KMS-11 (cell line): Measurements from ENCODE around the gene GPRIN3.

ENCODE experiments used
- H2AFZ ChIP-seq: fragments of 200-600 bp; sonication (generic); 2 replicates; pipeline ENCODE4 v1.6.1; 2016; ENCODE audit warnings: antibody characterized with exemption, mixed run types, low read depth
- H3K27ac ChIP-seq: fragments of 200-600 bp; sonication (generic); 2 replicates; pipeline ENCODE4 v1.6.1; 2016; ENCODE audit warnings: mild to moderate bottlenecking, mixed run types
- H3K27me3 ChIP-seq: fragments of 200-600 bp; sonication (generic); 2 replicates; pipeline ENCODE4 v1.6.1; 2017; ENCODE audit warnings: mild to moderate bottlenecking, low read depth, mixed run types, moderate library complexity; ENCODE audit not compliant: insufficient read depth
- H3K36me3 ChIP-seq: fragments of 200-600 bp; sonication (generic); 2 replicates; pipeline ENCODE4 v1.6.1; 2017; ENCODE audit warnings: mild to moderate bottlenecking, mixed run types; ENCODE audit not compliant: insufficient read depth
- H3K4me1 ChIP-seq: fragments of 200-600 bp; sonication (generic); 2 replicates; pipeline ENCODE4 v1.6.1; 2016; ENCODE audit warnings: mild to moderate bottlenecking, low read depth, mixed run types; ENCODE audit not compliant: poor library complexity, severe bottlenecking
- H3K4me2 ChIP-seq: fragments of 200-600 bp; sonication (generic); 2 replicates; pipeline ENCODE4 v1.7.0; 2016; ENCODE audit warnings: mild to moderate bottlenecking, mixed run types
- H3K4me3 ChIP-seq: fragments of 200-600 bp; sonication (generic); IDR thresholded peaks from 2 replicates; pipeline ENCODE4 v1.6.1; 2017; ENCODE audit warnings: low read depth, low read length, mixed read lengths; ENCODE audit not compliant: insufficient read depth
- H3K79me2 ChIP-seq: fragments of 200-600 bp; sonication (generic); 2 replicates; pipeline ENCODE4 v1.6.1; 2016; ENCODE audit warnings: low read depth, mixed run types; ENCODE audit not compliant: insufficient read depth
- H3K9ac ChIP-seq: fragments of 200-600 bp; sonication (generic); 2 replicates; pipeline ENCODE4 v1.6.1; 2016; ENCODE audit warnings: mild to moderate bottlenecking, mixed run types
- H4K20me1 ChIP-seq: fragments of 200-600 bp; sonication (generic); 2 replicates; pipeline ENCODE4 v1.6.1; 2016; ENCODE audit warnings: mild to moderate bottlenecking, mixed run types; ENCODE audit not compliant: insufficient read depth
- CTCF ChIP-seq: fragments of 200-600 bp; sonication (generic); conservative IDR thresholded peaks from 2 replicates; pipeline ENCODE4 v1.6.1; 2017; ENCODE audit warnings: low read depth, mild to moderate bottlenecking, antibody characterized with exemption, low read length, moderate library complexity, mixed read lengths

The GPRIN3 gene

GRCh38 chr4:89295415-89295927 is 12.1 kb downstream of the GPRIN3 start:
- Histone ChIP-seq H3K36me3 (no peaks in the 10 kb centered on the region), H3K27ac (peak overlapping the region; percentile 89), H3K79me2 (peaks cover 93% of the 10 kb centered on the region), H3K9ac (peak overlapping the region; percentile 20), H2AFZ (no peak overlapping the region), H3K4me2 (peak overlapping the region; percentile 98), H3K4me1 (peaks cover 90% of the 10 kb centered on the region), H3K27me3 (no peaks in the 10 kb centered on the region), H3K4me3 (no peak overlapping the region), H4K20me1 (no peaks in the 10 kb centered on the region)
- TF ChIP-seq CTCF = no peak

GRCh38 chr4:89294573-89295269 is 12.9 kb downstream of the GPRIN3 start:
- Histone ChIP-seq H3K9ac (peak overlapping the region; percentile 20; the same call in 1 of the 2 replicates), H3K27me3 (no peaks in the 10 kb centered on the region), H3K4me2 (peak overlapping the region; percentile 98), H3K27ac (peak overlapping the region; percentile 89), H3K79me2 (peaks cover 93% of the 10 kb centered on the region), H2AFZ (no peak overlapping the region), H3K4me3 (no peak overlapping the region), H3K36me3 (no peaks in the 10 kb centered on the region), H3K4me1 (peaks cover 90% of the 10 kb centered on the region), H4K20me1 (no peaks in the 10 kb centered on the region)
- TF ChIP-seq CTCF = no peak

- Histone ChIP-seq H3K9ac (no peak overlapping the region), H3K4me3 (no peak overlapping the region), H3K4me2 (peak overlapping the region; percentile 98), H3K27ac (peak overlapping the region; percentile 89; the same call in 1 of the 2 replicates), H3K36me3 (no peaks in the 10 kb centered on the region), H3K27me3 (no peaks in the 10 kb centered on the region), H4K20me1 (no peaks in the 10 kb centered on the region), H2AFZ (no peak overlapping the region), H3K4me1 (peaks cover 100% of the 10 kb centered on the region), H3K79me2 (peaks cover 100% of the 10 kb centered on the region)
- no peak for TF ChIP-seq CTCF
Observed at GRCh38 chr4:89293299-89293698, 14.3 kb downstream of the GPRIN3 start.

GRCh38 chr4:89290727-89291516 is 16.7 kb downstream of the GPRIN3 start:
- no peak overlapping the region for H3K27ac ChIP-seq
- H3K4me2 ChIP-seq = peak overlapping the region; percentile 8; the same call in 1 of the 2 replicates
- H3K27me3 ChIP-seq = no peaks in the 10 kb centered on the region
- no peaks in the 10 kb centered on the region for H4K20me1 ChIP-seq
- H3K36me3 ChIP-seq = no peaks in the 10 kb centered on the region
- H3K79me2 ChIP-seq = peaks cover 98% of the 10 kb centered on the region
- no peak overlapping the region for H3K4me3 ChIP-seq
- no peak overlapping the region for H2AFZ ChIP-seq
- TF ChIP-seq CTCF = no peak
- no peak overlapping the region for H3K9ac ChIP-seq
- peaks cover 100% of the 10 kb centered on the region for H3K4me1 ChIP-seq
